ENCODE measurements around the gene ZNF593. TPM values are rescaled to one million over a fixed set of nuclear protein-coding genes. Genes with fewer than 3 reads are reported as not detected.

Gene ZNF593
- total RNA-seq, 2 donors from 2014 or later = 14.9 to 17.6 TPM

- DNase-seq (ENCODE audit: low spot score) = no peak
- intact Hi-C loops (cut with DNase I) = loop anchor here in 1 of 2 donors (5.0 kb wide), 1 partner anchor 57 kb away; no protein-coding TSS in a partner anchor
These were observed 5.5 kb upstream of the ZNF593 start for GRCh38 chr1:26164036-26164860.

- DNase-seq (ENCODE audit: low spot score) = no peak
- intact Hi-C loops (cut with DNase I) = loop anchor here in 1 of 2 donors (5.0 kb wide), 2 partner anchors 58 to 157 kb away; no protein-coding TSS in a partner anchor
These were observed 4.6 kb upstream of the ZNF593 start for GRCh38 chr1:26164861-26165842.

DNA sequence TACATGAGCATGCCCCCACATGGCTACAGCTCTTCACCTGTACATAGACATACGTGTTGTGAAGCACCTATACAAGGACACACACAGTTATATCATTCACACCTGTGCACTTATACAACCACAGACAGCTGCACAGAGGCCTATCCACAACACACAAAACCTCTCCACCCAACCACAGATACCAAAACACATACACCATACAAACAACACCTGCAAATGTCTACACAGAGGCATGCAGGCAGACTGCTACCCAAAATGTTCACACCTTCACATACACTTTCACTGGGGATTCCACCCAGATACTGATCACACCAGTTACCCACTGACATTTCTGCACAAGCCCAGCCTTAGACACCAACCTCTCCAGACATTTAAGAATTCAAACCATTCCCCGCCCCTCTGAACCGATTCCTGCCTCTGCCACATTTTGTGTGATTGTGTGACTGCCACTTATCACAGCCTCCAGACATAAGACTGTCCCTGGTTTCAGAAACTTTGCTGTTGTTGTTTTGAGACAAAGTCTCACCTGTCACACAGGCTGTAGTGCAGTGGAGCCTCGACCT, 2.9 kb upstream of the ZNF593 start:
- DNase-seq (ENCODE audit: low spot score) = no peak
- intact Hi-C loops (cut with DNase I) = loop anchor here in 1 of 2 donors (5.0 kb wide), 1 partner anchor 156 kb away; no protein-coding TSS in a partner anchor

DNA sequence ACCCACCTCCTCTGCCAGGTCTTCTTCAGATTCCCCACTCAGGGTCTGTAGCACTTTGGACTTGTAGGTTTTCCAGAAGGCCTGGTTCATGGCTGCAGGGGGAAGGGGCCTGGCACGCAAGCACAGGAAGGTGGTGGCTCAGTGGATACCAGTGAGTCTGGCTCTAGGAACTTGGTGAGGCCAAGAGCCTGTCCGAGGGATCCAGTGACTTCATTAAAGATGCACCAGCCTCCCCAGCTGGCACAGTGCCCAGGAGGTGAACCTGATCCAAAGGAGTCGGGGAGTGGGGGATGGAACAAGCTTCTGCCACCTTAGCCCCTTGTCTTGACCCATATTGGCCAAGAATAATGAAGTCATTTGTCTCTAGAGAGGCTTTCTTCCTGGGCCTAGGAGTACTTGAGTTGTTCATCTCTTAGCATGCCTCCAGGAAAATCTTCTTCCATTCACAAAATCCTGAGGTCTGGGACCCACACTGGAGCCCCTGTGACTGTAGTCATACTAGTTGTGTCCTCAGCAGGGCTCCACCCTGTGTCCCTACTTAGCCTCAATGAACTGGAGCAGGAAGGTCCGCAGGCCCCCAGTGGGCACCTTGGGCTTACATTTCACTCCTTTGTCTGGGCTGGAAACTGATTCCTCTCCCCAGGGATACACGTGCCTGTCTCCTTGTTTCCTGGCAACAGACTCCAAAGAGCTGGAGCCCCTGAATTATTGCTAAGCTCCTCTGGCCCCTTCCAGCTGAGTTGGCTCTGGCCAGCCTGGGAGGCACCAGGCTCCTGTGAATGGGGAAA, 1.1 kb upstream of the ZNF593 start, which contains the start of gene C1orf232:
C1orf232 (minus strand) TSS at position 554 of the 788 bp plus-strand sequence; CDS start at position 90, 464 bp downstream.
- no peak for DNase-seq (ENCODE audit: low spot score)
- intact Hi-C loops (cut with DNase I) = loop anchor here in 1 of 2 donors (5.0 kb wide), 1 partner anchor 154 kb away; no protein-coding TSS in a partner anchor

DNA sequence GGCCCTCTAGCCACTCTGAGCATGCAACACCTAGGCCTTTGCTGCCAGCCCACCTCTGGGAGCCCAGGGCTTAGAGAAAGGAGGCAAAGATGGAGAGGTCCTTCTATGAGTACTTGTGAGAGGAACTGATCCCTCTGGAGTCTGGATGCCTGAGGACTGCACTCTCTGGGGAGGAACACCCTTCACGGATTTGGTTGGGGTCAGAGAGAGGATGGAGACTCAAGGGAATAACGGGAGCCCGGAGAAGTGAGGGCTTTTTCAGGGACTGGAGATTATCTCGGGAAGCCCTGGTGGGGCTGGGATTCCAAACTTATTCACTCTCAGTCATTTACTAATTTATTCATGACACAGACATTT, 532 bp upstream of the ZNF593 start:
- intact Hi-C loops (cut with DNase I) = loop anchor here in 1 of 2 donors (5.0 kb wide), 1 partner anchor 153 kb away; no protein-coding TSS in a partner anchor
- no peak for DNase-seq (ENCODE audit: low spot score)

GRCh38 chr1:26170472-26170821, 739 bp downstream of the ZNF593 start:
- intact Hi-C loops (cut with DNase I) = loop anchor here in 1 of 2 donors (5.0 kb wide), 1 partner anchor 1637 kb away; no protein-coding TSS in a partner anchor
- no peak for DNase-seq (ENCODE audit: low spot score)

- intact Hi-C loops (cut with DNase I) = loop anchor here in 1 of 2 donors (5.0 kb wide), 1 partner anchor 1636 kb away; no protein-coding TSS in a partner anchor
- DNase-seq (ENCODE audit: low spot score) = no peak
These were observed 1.7 kb downstream of the ZNF593 start, which contains the start of gene ZNF593OS for GRCh38 chr1:26171084-26172072. Gene ZNF593OS (minus strand): TSS chr1:26171832. CDS start chr1:26171661, 171 bp downstream.

GRCh38 chr1:26175346-26175745, 5.6 kb downstream of the ZNF593 start:
- DNase-seq (ENCODE audit: low spot score) = no peak
- intact Hi-C loops (cut with DNase I) = no loop called here

GRCh38 chr1:26177182-26177684, 7.5 kb downstream of the ZNF593 start, which contains the start of gene CNKSR1:
Gene CNKSR1 (plus strand): TSS chr1:26177491. CDS start chr1:26177548, 57 bp downstream.
- intact Hi-C loops (cut with DNase I) = no loop called here
- DNase-seq (ENCODE audit: low spot score) = no peak

DNA sequence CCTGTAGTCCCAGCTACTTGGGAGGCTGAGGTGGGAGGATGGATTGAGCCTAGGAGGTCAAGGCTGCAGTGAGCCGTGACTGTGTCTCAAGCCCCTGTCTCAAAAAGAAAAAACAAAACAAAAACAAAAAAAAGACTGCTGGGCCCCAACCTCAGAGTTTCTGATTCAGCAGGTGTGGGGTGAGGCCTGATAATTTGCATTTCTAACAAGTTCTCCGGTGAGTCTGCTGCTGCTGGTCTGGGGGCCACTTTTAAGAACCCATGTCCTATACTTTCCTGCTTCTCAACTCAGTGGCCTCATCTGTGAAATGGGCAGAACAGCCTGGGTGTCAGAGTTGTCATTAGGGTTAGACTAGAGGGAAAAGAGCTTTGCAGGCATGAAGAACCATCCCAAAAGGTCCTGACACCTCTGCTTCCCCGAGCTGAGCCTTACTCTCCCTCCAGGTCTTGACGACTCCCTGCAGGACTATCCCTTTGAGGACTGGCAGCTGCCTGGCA, 10.3 kb downstream of the ZNF593 start:
- no peak for DNase-seq (ENCODE audit: low spot score)
- intact Hi-C loops (cut with DNase I) = no loop called here

DNA sequence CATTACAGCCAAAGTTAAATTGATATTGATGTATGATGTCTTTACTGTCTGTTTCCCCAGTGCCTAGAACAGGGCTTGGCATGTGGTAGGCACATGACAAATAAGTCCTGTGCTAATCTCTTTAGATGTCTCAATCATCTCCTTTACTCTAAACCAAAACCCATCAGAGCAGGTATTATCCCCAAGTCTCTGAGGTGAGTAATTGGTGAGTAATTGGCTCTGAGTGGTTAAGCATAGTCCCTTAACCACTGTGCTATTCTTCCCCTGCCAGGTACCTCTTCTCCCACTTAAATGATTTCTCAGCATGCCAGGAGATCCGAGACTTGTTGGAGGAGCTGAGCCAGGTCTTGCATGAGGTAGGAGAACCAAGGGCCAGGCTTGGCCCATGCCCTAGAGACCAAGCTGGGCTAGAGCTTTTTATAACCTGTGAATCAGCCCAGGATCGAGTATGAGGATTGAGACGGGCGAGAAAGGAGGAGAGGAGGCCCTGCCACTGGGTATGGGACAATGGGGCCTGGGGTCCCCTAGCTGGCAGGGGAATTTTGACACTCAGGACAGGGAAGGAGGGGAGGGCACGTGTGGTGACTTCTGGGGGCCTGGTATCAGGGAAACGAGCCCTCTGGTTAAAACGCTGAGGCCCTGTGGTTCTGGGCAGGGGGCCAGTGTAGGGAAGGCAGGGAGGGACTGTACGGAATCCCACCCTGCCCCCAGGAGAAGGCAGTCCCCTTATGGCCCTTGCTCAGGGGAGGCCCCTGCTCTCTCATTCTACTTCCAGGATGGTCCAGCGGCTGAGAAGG, 12.1 kb downstream of the ZNF593 start:
- intact Hi-C loops (cut with DNase I) = no loop called here

GRCh38 chr1:26182383-26182696, 12.6 kb downstream of the ZNF593 start:
- DNase-seq (ENCODE audit: low spot score) = no peak
- intact Hi-C loops (cut with DNase I) = no loop called here

More for the DNA sequence above, 12.1 kb downstream of the ZNF593 start:
- DNase-seq (ENCODE audit: low spot score) = no peak

DNA sequence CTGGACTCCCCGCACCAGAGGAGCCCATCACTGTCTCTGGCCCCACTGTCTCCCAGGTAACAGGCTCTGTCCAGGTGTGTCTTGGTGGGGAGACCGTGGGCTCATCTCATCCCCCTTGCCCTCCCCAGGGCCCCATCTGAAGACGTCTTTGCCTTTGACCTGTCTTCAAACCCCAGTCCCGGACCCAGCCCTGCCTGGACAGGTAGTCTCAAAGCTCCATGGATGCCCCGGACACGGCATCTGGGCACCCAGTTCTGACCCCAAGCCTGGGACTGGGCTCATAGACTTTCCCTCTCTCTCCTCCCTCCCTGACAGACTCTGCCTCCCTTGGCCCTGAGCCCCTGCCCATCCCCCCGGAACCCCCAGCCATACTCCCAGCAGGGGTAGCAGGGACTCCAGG, 14.4 kb downstream of the ZNF593 start:
- intact Hi-C loops (cut with DNase I) = no loop called here
- DNase-seq (ENCODE audit: low spot score) = no peak

GRCh38 chr1:26184883-26185282, 15.2 kb downstream of the ZNF593 start:
- no peak for DNase-seq (ENCODE audit: low spot score)
- intact Hi-C loops (cut with DNase I) = no loop called here

- intact Hi-C loops (cut with DNase I) = no loop called here
- DNase-seq (ENCODE audit: low spot score) = no peak
These were observed 18.2 kb downstream of the ZNF593 start for GRCh38 chr1:26187882-26188281.

DNA sequence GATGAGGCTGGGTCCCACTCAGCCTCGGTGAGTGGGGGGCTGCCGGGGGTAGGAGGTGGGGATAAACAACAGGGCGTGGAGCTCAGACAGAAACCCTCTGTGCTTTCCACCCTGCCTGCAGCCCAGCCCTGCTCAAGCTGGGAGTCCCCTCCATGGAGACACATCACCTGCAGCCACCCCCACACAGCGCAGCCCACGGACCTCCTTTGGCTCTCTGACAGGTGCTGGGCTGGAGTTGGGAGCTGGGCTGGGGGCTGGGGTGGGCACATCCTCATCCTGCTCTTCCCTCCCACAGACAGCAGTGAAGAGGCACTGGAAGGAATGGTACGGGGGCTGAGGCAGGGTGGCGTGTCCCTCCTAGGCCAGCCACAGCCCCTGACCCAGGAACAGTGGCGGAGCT, 18.8 kb downstream of the ZNF593 start:
- intact Hi-C loops (cut with DNase I) = no loop called here
- no peak for DNase-seq (ENCODE audit: low spot score)
